WTC11 (cell line): ENCODE data around the gene SNRNP27. TPM values are rescaled to one million over a fixed set of nuclear protein-coding genes. Genes with fewer than 3 reads are reported as not detected.

Experiments
- ATAC-seq: fragments of 200-7000 bp; cut with Tn5 transposase; 2 replicates; pipeline ENCODE4 v1.10.0; 2021; ENCODE audit warnings: mild to moderate bottlenecking, moderate library complexity
- CTCF ChIA-PET: fragments of 300-600 bp; sonication (Branson Sonifier 250); formaldehyde crosslinking; loops from one replicate; lab custom pipeline; 2021; ENCODE audit warnings: antibody characterized with exemption; lab: Charles Lee
- POLR2A ChIA-PET: fragments of 350-600 bp; sonication (Branson Sonifier 250); formaldehyde crosslinking; loops from one replicate; lab custom pipeline; 2021; ENCODE audit warnings: antibody characterized with exemption; lab: Charles Lee
- DNase-seq: peaks from one replicate; pipeline ENCODE4 v3.0.0; 2021; ENCODE audit warnings: low spot score
- H3K27ac Mint-ChIP-seq: 2 replicates; pipeline ENCODE4 v1.8.0; 2021; ENCODE audit warnings: mixed read lengths
- H3K27me3 Mint-ChIP-seq: 2 replicates; pipeline ENCODE4 v1.8.0; 2021; ENCODE audit warnings: low read depth, mild to moderate bottlenecking, moderate library complexity, mixed read lengths
- H3K36me3 Mint-ChIP-seq: 2 replicates; pipeline ENCODE4 v1.8.0; 2021; ENCODE audit warnings: mixed read lengths
- H3K4me1 Mint-ChIP-seq: 2 replicates; pipeline ENCODE4 v1.8.0; 2022; ENCODE audit warnings: mixed read lengths
- H3K4me3 Mint-ChIP-seq: 2 replicates; pipeline ENCODE4 v1.8.0; 2021; ENCODE audit warnings: mild to moderate bottlenecking, moderate library complexity, mixed read lengths
- H3K9me3 Mint-ChIP-seq: 2 replicates; pipeline ENCODE4 v1.8.0; 2021; ENCODE audit warnings: mixed read lengths
- CDX4 ChIP-seq: fragments of 250-450 bp; sonication (Bioruptor Pico); IDR thresholded peaks from 2 replicates; pipeline ENCODE4 v1.9.0; 2021; ENCODE audit warnings: moderate library complexity, mild to moderate bottlenecking, inconsistent platforms, borderline replicate concordance
- FOXP1 ChIP-seq: sonication (generic); formaldehyde crosslinking; IDR thresholded peaks from 2 replicates; pipeline ENCODE4 v1.8.0; 2022; ENCODE audit warnings: missing genetic modification reagents, mild to moderate bottlenecking, moderate library complexity, borderline replicate concordance
- FOXP4 ChIP-seq: sonication (generic); formaldehyde crosslinking; IDR thresholded peaks from 2 replicates; pipeline ENCODE4 v1.8.0; 2022; ENCODE audit warnings: mild to moderate bottlenecking, missing genetic modification reagents
- HMGXB4 ChIP-seq: sonication (generic); formaldehyde crosslinking; IDR thresholded peaks from 2 replicates; pipeline ENCODE4 v1.8.1; 2023; ENCODE audit warnings: mild to moderate bottlenecking, moderate library complexity, missing genetic modification reagents
- MLX ChIP-seq: sonication (generic); formaldehyde crosslinking; IDR thresholded peaks from 2 replicates; pipeline ENCODE4 v1.8.1; 2023; ENCODE audit warnings: mild to moderate bottlenecking, missing genetic modification reagents, moderate library complexity
- NFE2L1 ChIP-seq: sonication (generic); formaldehyde crosslinking; IDR thresholded peaks from 2 replicates; pipeline ENCODE4 v1.8.1; 2023; ENCODE audit warnings: missing genetic modification reagents
- NR3C1 ChIP-seq: sonication (generic); formaldehyde crosslinking; conservative IDR thresholded peaks from 2 replicates; pipeline ENCODE4 v1.8.1; 2023; ENCODE audit warnings: low read depth, mild to moderate bottlenecking, missing genetic modification reagents
- SMAD4 ChIP-seq: sonication (generic); formaldehyde crosslinking; IDR thresholded peaks from 2 replicates; pipeline ENCODE4 v1.8.0; 2022; ENCODE audit warnings: mild to moderate bottlenecking, missing genetic modification reagents
- SOX15 ChIP-seq: fragments of 250-450 bp; sonication (Bioruptor Pico); IDR thresholded peaks from 2 replicates; pipeline ENCODE4 v1.9.0; 2021; ENCODE audit warnings: mild to moderate bottlenecking
- ZNF121 ChIP-seq: sonication (generic); formaldehyde crosslinking; IDR thresholded peaks from 2 replicates; pipeline ENCODE4 v1.8.0; 2023; ENCODE audit warnings: missing genetic modification reagents
- ZNF138 ChIP-seq: sonication (generic); formaldehyde crosslinking; conservative IDR thresholded peaks from 2 replicates; pipeline ENCODE4 v1.8.1; 2022; ENCODE audit warnings: mild to moderate bottlenecking, moderate library complexity, missing genetic modification reagents
- ZNF219 ChIP-seq: sonication (generic); formaldehyde crosslinking; IDR thresholded peaks from 2 replicates; pipeline ENCODE4 v1.8.0; 2023; ENCODE audit warnings: missing genetic modification reagents, mild to moderate bottlenecking, borderline replicate concordance
- ZNF281 ChIP-seq: sonication (generic); formaldehyde crosslinking; IDR thresholded peaks from 2 replicates; pipeline ENCODE4 v1.8.0; 2023; ENCODE audit warnings: mild to moderate bottlenecking, missing genetic modification reagents
- total RNA-seq: library from RNA; stranded (reverse); gene quantifications from 3 replicates; pipeline ENCODE4 v1.2.3, GENCODE V29; 2021
- TF ChIP-seq, protein P1 (sequence below): sonication (generic); formaldehyde crosslinking; IDR thresholded peaks from 2 replicates; pipeline ENCODE4 v1.8.1; 2023; ENCODE audit warnings: mild to moderate bottlenecking, missing genetic modification reagents
- TF ChIP-seq, protein P2 (sequence below): sonication (generic); formaldehyde crosslinking; IDR thresholded peaks from 2 replicates; pipeline ENCODE4 v1.8.1; 2022; ENCODE audit warnings: low read depth, missing genetic modification reagents, borderline replicate concordance
- TF ChIP-seq, protein P3 (sequence below): sonication (generic); formaldehyde crosslinking; IDR thresholded peaks from 2 replicates; pipeline ENCODE4 v1.8.0; 2023; ENCODE audit warnings: missing genetic modification reagents, mild to moderate bottlenecking, borderline replicate concordance

SNRNP27 gene
- total RNA-seq, 1 experiment from 2014 or later, result 38.4 TPM

GRCh38 chr2:69907216-69907615, 13.5 kb downstream of the SNRNP27 start:
- Mint-ChIP-seq H3K27ac (no peak overlapping the region), H3K27me3 (no peaks in the 10 kb centered on the region), H3K36me3 (peaks cover 25% of the 10 kb centered on the region), H3K4me3 (no peak overlapping the region), H3K4me1 (no peaks in the 10 kb centered on the region), H3K9me3 (no peaks in the 10 kb centered on the region)
- CTCF ChIA-PET, result interaction anchor here (1.6 kb wide), 1 partner anchor 182 kb away, joined by 4 read pairs; no protein-coding TSS in a partner anchor
- POLR2A ChIA-PET, result no interaction called here
- ATAC-seq (no peak), DNase-seq (no peak)
- TF ChIP-seq ZNF138, result no peak
- TF ChIP-seq, protein P1, sequence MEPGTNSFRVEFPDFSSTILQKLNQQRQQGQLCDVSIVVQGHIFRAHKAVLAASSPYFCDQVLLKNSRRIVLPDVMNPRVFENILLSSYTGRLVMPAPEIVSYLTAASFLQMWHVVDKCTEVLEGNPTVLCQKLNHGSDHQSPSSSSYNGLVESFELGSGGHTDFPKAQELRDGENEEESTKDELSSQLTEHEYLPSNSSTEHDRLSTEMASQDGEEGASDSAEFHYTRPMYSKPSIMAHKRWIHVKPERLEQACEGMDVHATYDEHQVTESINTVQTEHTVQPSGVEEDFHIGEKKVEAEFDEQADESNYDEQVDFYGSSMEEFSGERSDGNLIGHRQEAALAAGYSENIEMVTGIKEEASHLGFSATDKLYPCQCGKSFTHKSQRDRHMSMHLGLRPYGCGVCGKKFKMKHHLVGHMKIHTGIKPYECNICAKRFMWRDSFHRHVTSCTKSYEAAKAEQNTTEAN (CRISPR knock-in tag), result no peak
- TF ChIP-seq NFE2L1 (CRISPR knock-in tag), result no peak
- TF ChIP-seq, protein P2, sequence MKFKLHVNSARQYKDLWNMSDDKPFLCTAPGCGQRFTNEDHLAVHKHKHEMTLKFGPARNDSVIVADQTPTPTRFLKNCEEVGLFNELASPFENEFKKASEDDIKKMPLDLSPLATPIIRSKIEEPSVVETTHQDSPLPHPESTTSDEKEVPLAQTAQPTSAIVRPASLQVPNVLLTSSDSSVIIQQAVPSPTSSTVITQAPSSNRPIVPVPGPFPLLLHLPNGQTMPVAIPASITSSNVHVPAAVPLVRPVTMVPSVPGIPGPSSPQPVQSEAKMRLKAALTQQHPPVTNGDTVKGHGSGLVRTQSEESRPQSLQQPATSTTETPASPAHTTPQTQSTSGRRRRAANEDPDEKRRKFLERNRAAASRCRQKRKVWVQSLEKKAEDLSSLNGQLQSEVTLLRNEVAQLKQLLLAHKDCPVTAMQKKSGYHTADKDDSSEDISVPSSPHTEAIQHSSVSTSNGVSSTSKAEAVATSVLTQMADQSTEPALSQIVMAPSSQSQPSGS (CRISPR knock-in tag), result no peak
- no peak for TF ChIP-seq FOXP1 (CRISPR knock-in tag)
- no peak for TF ChIP-seq ZNF281 (CRISPR knock-in tag)
- no peak for TF ChIP-seq MLX
- TF ChIP-seq, protein P3, sequence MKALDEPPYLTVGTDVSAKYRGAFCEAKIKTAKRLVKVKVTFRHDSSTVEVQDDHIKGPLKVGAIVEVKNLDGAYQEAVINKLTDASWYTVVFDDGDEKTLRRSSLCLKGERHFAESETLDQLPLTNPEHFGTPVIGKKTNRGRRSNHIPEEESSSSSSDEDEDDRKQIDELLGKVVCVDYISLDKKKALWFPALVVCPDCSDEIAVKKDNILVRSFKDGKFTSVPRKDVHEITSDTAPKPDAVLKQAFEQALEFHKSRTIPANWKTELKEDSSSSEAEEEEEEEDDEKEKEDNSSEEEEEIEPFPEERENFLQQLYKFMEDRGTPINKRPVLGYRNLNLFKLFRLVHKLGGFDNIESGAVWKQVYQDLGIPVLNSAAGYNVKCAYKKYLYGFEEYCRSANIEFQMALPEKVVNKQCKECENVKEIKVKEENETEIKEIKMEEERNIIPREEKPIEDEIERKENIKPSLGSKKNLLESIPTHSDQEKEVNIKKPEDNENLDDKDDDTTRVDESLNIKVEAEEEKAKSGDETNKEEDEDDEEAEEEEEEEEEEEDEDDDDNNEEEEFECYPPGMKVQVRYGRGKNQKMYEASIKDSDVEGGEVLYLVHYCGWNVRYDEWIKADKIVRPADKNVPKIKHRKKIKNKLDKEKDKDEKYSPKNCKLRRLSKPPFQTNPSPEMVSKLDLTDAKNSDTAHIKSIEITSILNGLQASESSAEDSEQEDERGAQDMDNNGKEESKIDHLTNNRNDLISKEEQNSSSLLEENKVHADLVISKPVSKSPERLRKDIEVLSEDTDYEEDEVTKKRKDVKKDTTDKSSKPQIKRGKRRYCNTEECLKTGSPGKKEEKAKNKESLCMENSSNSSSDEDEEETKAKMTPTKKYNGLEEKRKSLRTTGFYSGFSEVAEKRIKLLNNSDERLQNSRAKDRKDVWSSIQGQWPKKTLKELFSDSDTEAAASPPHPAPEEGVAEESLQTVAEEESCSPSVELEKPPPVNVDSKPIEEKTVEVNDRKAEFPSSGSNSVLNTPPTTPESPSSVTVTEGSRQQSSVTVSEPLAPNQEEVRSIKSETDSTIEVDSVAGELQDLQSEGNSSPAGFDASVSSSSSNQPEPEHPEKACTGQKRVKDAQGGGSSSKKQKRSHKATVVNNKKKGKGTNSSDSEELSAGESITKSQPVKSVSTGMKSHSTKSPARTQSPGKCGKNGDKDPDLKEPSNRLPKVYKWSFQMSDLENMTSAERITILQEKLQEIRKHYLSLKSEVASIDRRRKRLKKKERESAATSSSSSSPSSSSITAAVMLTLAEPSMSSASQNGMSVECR (CRISPR knock-in tag), result no peak
- no peak for TF ChIP-seq ZNF219 (CRISPR knock-in tag)
- TF ChIP-seq SMAD4, result no peak
- no peak for TF ChIP-seq FOXP4 (CRISPR knock-in tag)
- no peak for TF ChIP-seq CDX4 (CRISPR knock-in tag)
- TF ChIP-seq ZNF121 (CRISPR knock-in tag), result no peak
- TF ChIP-seq HMGXB4 (CRISPR knock-in tag), result no peak
- TF ChIP-seq SOX15, result no peak
- TF ChIP-seq NR3C1 (CRISPR knock-in tag), result no peak
